DND-41 (cell line): Measurements from ENCODE around the gene MACROD2.

Experiments used
- ATAC-seq: fragments of 200-7000 bp; cut with Tn5 transposase; 3 replicates; pipeline ENCODE4 v1.9.1; 2021; ENCODE audit warnings: low read depth; ENCODE audit not compliant: insufficient read depth
- DNase-seq: peaks from one replicate; pipeline ENCODE4 v3.0.0-alpha.2; 2020
- H2AFZ ChIP-seq: 2 replicates; pipeline ENCODE4 v1.6.0; 2012; ENCODE audit warnings: low read depth, low read length
- H3K27ac ChIP-seq: 2 replicates; pipeline ENCODE4 v1.5.1; 2012; ENCODE audit warnings: low read length, inconsistent platforms
- H3K27me3 ChIP-seq: fragments of 200-600 bp; sonication (generic); 2 replicates; pipeline ENCODE4 v1.6.0; 2012; ENCODE audit warnings: low read length, mild to moderate bottlenecking, inconsistent platforms; ENCODE audit not compliant: insufficient read depth, poor library complexity
- H3K36me3 ChIP-seq: 2 replicates; pipeline ENCODE4 v1.5.1; 2012; ENCODE audit warnings: low read length, inconsistent platforms; ENCODE audit not compliant: insufficient read depth
- H3K4me1 ChIP-seq: 2 replicates; pipeline ENCODE4 v1.5.1; 2012; ENCODE audit warnings: mild to moderate bottlenecking, low read length; ENCODE audit not compliant: insufficient read depth
- H3K4me2 ChIP-seq: 2 replicates; pipeline ENCODE4 v1.6.0; 2012; ENCODE audit warnings: mild to moderate bottlenecking, moderate library complexity, low read length, inconsistent platforms; ENCODE audit not compliant: insufficient read depth
- H3K4me3 ChIP-seq, 2 experiments: fragments of 200-600 bp in 1 of 2; shearing (Covaris generic) in 1 of 2; 2 replicates each; pipeline ENCODE4 v1.5.1; 2012 to 2016; ENCODE audit warnings: inconsistent platforms in 2 of 2, low read length in 2 of 2, mild to moderate bottlenecking in 2 of 2, low read depth in 1 of 2, moderate library complexity in 1 of 2
- H3K79me2 ChIP-seq: 2 replicates; pipeline ENCODE4 v1.6.0; 2012; ENCODE audit warnings: low read length, inconsistent platforms; ENCODE audit not compliant: insufficient read depth
- H3K9ac ChIP-seq: 2 replicates; pipeline ENCODE4 v1.6.0; 2012; ENCODE audit warnings: low read depth, mild to moderate bottlenecking, inconsistent platforms, low read length, moderate library complexity
- H3K9me3 ChIP-seq: 2 replicates; pipeline ENCODE4 v1.5.1; 2012; ENCODE audit warnings: low read length, moderate library complexity, mild to moderate bottlenecking, inconsistent platforms; ENCODE audit not compliant: insufficient read depth, severe bottlenecking
- H4K20me1 ChIP-seq: 2 replicates; pipeline ENCODE4 v1.6.0; 2012; ENCODE audit warnings: low read length; ENCODE audit not compliant: insufficient read depth
- CTCF ChIP-seq: IDR thresholded peaks from 2 replicates; pipeline ENCODE4 v1.5.1; 2012; ENCODE audit warnings: borderline replicate concordance, low read length, moderate library complexity, mild to moderate bottlenecking; ENCODE audit not compliant: poor library complexity, severe bottlenecking; ENCODE audit errors: extremely low read depth
- EZH2 ChIP-seq: IDR thresholded peaks from 3 replicates; pipeline ENCODE4 v1.6.1; 2012; ENCODE audit warnings: borderline replicate concordance, low read depth, mild to moderate bottlenecking, moderate library complexity, low read length, inconsistent platforms; ENCODE audit not compliant: severe bottlenecking

The MACROD2 gene

GRCh38 chr20:16051968-16052367, 2056.7 kb downstream of the MACROD2 start:
- Histone ChIP-seq H3K9ac (no peak overlapping the region), H3K79me2 (no peaks in the 10 kb centered on the region), H3K4me2 (no peak overlapping the region), H4K20me1 (no peaks in the 10 kb centered on the region), H3K27ac (no peak overlapping the region), H2AFZ (no peak overlapping the region), H3K27me3 (no peaks in the 10 kb centered on the region), H3K9me3 (no peaks in the 10 kb centered on the region), H3K4me3 (no peak overlapping the region), H3K36me3 (no peaks in the 10 kb centered on the region), H3K4me1 (no peaks in the 10 kb centered on the region)
- no peak for TF ChIP-seq EZH2
- no peak for TF ChIP-seq CTCF
- no peak for ATAC-seq
- DNase-seq: no peak

GRCh38 chr20:16052456-16052855, 2057.1 kb downstream of the MACROD2 start:
- Histone ChIP-seq H3K9ac (no peak overlapping the region), H3K4me3 (no peak overlapping the region), H3K4me2 (no peak overlapping the region), H2AFZ (no peak overlapping the region), H3K27me3 (no peaks in the 10 kb centered on the region), H3K79me2 (no peaks in the 10 kb centered on the region), H3K36me3 (no peaks in the 10 kb centered on the region), H3K9me3 (no peaks in the 10 kb centered on the region), H4K20me1 (no peaks in the 10 kb centered on the region), H3K27ac (no peak overlapping the region), H3K4me1 (no peaks in the 10 kb centered on the region)
- TF ChIP-seq CTCF (no peak), EZH2 (no peak)
- no peak for ATAC-seq
- DNase-seq: no peak

- Histone ChIP-seq H3K27me3 (peaks cover under 1% of the 10 kb centered on the region), H3K9ac (no peak overlapping the region), H2AFZ (no peak overlapping the region), H3K27ac (no peak overlapping the region), H3K79me2 (no peaks in the 10 kb centered on the region), H3K36me3 (no peaks in the 10 kb centered on the region), H3K9me3 (no peaks in the 10 kb centered on the region), H4K20me1 (no peaks in the 10 kb centered on the region), H3K4me3 (no peak overlapping the region), H3K4me1 (no peaks in the 10 kb centered on the region), H3K4me2 (no peak overlapping the region)
- no peak for ATAC-seq
- no peak for DNase-seq
- TF ChIP-seq EZH2 (no peak), CTCF (no peak)
Measured at GRCh38 chr20:16054985-16055384, 2059.7 kb downstream of the MACROD2 start.

GRCh38 chr20:16057651-16058050, 2062.3 kb downstream of the MACROD2 start:
- no peaks in the 10 kb centered on the region for H3K9me3 ChIP-seq
- no peak overlapping the region for H3K4me3 ChIP-seq
- TF ChIP-seq CTCF: no peak
- no peak for TF ChIP-seq EZH2
- H3K4me1 ChIP-seq: no peaks in the 10 kb centered on the region
- H3K4me2 ChIP-seq: no peak overlapping the region
- H3K27me3 ChIP-seq: peaks cover 4% of the 10 kb centered on the region
- H3K79me2 ChIP-seq: no peaks in the 10 kb centered on the region
- DNase-seq: no peak
- no peak overlapping the region for H3K27ac ChIP-seq
- ATAC-seq: no peak
- no peak overlapping the region for H3K9ac ChIP-seq
- H2AFZ ChIP-seq: no peak overlapping the region
- no peaks in the 10 kb centered on the region for H4K20me1 ChIP-seq
- no peaks in the 10 kb centered on the region for H3K36me3 ChIP-seq
